CD4-positive, alpha-beta T cell treated with Interleukin-10 for 1 hour (primary cell): ENCODE results near the gene RALGDS.
A peak's percentile ranks its signal among the peaks of the same experiment; 100 is the strongest.

Experiments
- DNase-seq: peaks from one replicate; pipeline ENCODE4 v3.0.0-alpha.2; 2020

The RALGDS gene

GRCh38 chr9:133134388-133135145 lies 13.5 kb upstream of the RALGDS start:
- DNase-seq: no peak

- DNase-seq: peak; percentile 95
Observed at GRCh38 chr9:133133681-133134387, 12.8 kb upstream of the RALGDS start.

- no peak for DNase-seq
Observed at GRCh38 chr9:133132174-133132573, 11.1 kb upstream of the RALGDS start.

GRCh38 chr9:133131506-133131905 lies 10.5 kb upstream of the RALGDS start:
- DNase-seq: no peak

- DNase-seq: peak; percentile 84
Observed at GRCh38 chr9:133130685-133131244, 9.7 kb upstream of the RALGDS start.

- peak; percentile 65 for DNase-seq
Observed at GRCh38 chr9:133129001-133129795, 8.2 kb upstream of the RALGDS start.

- no peak for DNase-seq
Observed at GRCh38 chr9:133128152-133128551, 7.1 kb upstream of the RALGDS start.

- DNase-seq: peak; percentile 89
Observed at GRCh38 chr9:133127340-133127981, 6.4 kb upstream of the RALGDS start.

GRCh38 chr9:133126697-133127339 lies 5.8 kb upstream of the RALGDS start:
- DNase-seq: no peak

GRCh38 chr9:133125941-133126696 lies 5.1 kb upstream of the RALGDS start:
- DNase-seq: peak; percentile 65

- no peak for DNase-seq
Observed at GRCh38 chr9:133124907-133125275, 3.9 kb upstream of the RALGDS start.

- no peak for DNase-seq
Observed at GRCh38 chr9:133124123-133124906, 3.3 kb upstream of the RALGDS start.

- DNase-seq: no peak
Observed at GRCh38 chr9:133122935-133123611, 2.0 kb upstream of the RALGDS start.

- DNase-seq: no peak
Observed at GRCh38 chr9:133122605-133122934, 1.5 kb upstream of the RALGDS start.

GRCh38 chr9:133121915-133122550 lies 993 bp upstream of the RALGDS start:
- no peak for DNase-seq

- DNase-seq: no peak
Observed at GRCh38 chr9:133120501-133121197, 391 bp downstream of the RALGDS start.

GRCh38 chr9:133119846-133120500 lies 1.1 kb downstream of the RALGDS start:
- DNase-seq: no peak

GRCh38 chr9:133119103-133119845 lies 1.8 kb downstream of the RALGDS start:
- no peak for DNase-seq
